ENCODE measurements around the gene THRB. TPM values are rescaled to one million over a fixed set of nuclear protein-coding genes. Genes with fewer than 3 reads are reported as not detected.
A peak's percentile ranks its signal among the peaks of the same experiment; 100 is the strongest.

THRB gene
- total RNA-seq, 6 donors from 2014 or later: 5.5 to 15.2 (median 12.0) TPM

GRCh38 chr3:24288496-24289236 lies 206.0 kb downstream of the THRB start:
- Histone ChIP-seq H3K27ac (peak overlapping the region in 3 of 4 donors; percentile 38 to 58 (median 46)), H3K4me3 (peak overlapping the region in 1 of 4 donors; percentile 6), H3K27me3 (no peaks in the 10 kb centered on the region), H3K4me1 (peaks cover 11 to 30% (median 17%) of the 10 kb centered on the region in 4 donors), H3K36me3 (no peaks in the 10 kb centered on the region), H3K9me3 (no peaks in the 10 kb centered on the region)
- peak; percentile 37 to 68 for ATAC-seq (ENCODE audit: low FRiP score in 2 of 2)
- 35 to 46% methylated on average over 8 of the region's 8 CpGs for WGBS, 2 donors
- TF ChIP-seq POLR2A (IDR thresholded peaks at IDR 0.05) (no peak), POLR2AphosphoS5 (IDR thresholded peaks at IDR 0.05) (no peak), EP300 (IDR thresholded peaks at IDR 0.05) (no peak)
- TF ChIP-seq, protein P1, sequence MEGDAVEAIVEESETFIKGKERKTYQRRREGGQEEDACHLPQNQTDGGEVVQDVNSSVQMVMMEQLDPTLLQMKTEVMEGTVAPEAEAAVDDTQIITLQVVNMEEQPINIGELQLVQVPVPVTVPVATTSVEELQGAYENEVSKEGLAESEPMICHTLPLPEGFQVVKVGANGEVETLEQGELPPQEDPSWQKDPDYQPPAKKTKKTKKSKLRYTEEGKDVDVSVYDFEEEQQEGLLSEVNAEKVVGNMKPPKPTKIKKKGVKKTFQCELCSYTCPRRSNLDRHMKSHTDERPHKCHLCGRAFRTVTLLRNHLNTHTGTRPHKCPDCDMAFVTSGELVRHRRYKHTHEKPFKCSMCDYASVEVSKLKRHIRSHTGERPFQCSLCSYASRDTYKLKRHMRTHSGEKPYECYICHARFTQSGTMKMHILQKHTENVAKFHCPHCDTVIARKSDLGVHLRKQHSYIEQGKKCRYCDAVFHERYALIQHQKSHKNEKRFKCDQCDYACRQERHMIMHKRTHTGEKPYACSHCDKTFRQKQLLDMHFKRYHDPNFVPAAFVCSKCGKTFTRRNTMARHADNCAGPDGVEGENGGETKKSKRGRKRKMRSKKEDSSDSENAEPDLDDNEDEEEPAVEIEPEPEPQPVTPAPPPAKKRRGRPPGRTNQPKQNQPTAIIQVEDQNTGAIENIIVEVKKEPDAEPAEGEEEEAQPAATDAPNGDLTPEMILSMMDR (IDR thresholded peaks at IDR 0.05): no peak
- DNase-seq: peak in 1 of 2 donors; percentile 40

DNA sequence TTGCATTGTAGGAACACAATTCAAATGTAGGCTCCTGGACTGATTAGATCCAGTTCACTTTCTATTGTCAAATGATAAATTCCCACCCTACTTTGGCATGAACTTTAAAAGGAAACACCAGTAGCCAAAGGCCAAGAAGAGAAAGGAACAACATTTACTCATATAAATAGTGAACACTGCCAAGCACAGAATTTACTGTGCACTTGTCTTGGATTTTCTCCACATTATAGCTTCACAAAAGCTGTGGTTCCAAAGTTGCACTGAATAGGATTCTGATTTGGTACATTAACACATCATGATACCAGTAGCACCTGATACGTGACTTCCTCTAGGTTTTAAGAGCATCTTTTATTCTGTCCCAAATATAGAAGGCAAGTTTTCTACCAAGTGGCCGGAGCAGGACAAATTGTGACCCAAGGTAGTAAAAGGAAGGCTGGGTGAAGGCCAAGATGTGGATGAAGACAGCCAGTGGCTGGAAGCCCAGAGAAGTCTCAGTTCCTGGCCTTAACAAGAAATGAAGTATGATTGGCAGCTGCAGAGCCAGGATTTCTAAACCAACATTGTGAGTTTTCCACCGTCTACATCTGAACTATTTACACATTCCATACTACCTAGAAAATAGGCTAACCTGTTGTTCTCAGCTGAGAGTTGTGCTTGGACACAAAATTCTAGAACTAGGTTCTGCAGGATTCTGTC lies 206.7 kb downstream of the THRB start:
- TF ChIP-seq POLR2AphosphoS5 (IDR thresholded peaks at IDR 0.05) (no peak), EP300 (IDR thresholded peaks at IDR 0.05) (no peak), POLR2A (IDR thresholded peaks at IDR 0.05) (no peak)
- TF ChIP-seq, protein P1 (IDR thresholded peaks at IDR 0.05): no peak
- Histone ChIP-seq H3K9me3 (no peaks in the 10 kb centered on the region), H3K4me1 (peaks cover 11 to 30% (median 17%) of the 10 kb centered on the region in 4 donors), H3K27me3 (no peaks in the 10 kb centered on the region), H3K27ac (peak overlapping the region in 1 of 4 donors; percentile 38), H3K36me3 (no peaks in the 10 kb centered on the region), H3K4me3 (no peak overlapping the region)
- peak in 1 of 2 donors; percentile 57 for DNase-seq
- ATAC-seq (ENCODE audit: low FRiP score in 2 of 2): peak in 1 of 2 donors; percentile 56
- 33 to 41% methylated on average over 3 of the region's 3 CpGs for WGBS, 2 donors

- H3K27ac ChIP-seq: no peak overlapping the region
- H3K4me1 ChIP-seq: peaks cover 11 to 30% (median 17%) of the 10 kb centered on the region in 4 donors
- TF ChIP-seq, protein P1 (IDR thresholded peaks at IDR 0.05): no peak
- TF ChIP-seq POLR2AphosphoS5 (IDR thresholded peaks at IDR 0.05) (no peak), EP300 (IDR thresholded peaks at IDR 0.05) (no peak), POLR2A (IDR thresholded peaks at IDR 0.05) (no peak)
- ATAC-seq (ENCODE audit: low FRiP score in 2 of 2): no peak
- 70 to 76% methylated on average over 3 of the region's 3 CpGs for WGBS, 2 donors
- H3K36me3 ChIP-seq: no peaks in the 10 kb centered on the region
- no peaks in the 10 kb centered on the region for H3K9me3 ChIP-seq
- H3K27me3 ChIP-seq: no peaks in the 10 kb centered on the region
- DNase-seq: no peak
- no peak overlapping the region for H3K4me3 ChIP-seq
Observed at GRCh38 chr3:24286405-24286804, 208.2 kb downstream of the THRB start.

DNA sequence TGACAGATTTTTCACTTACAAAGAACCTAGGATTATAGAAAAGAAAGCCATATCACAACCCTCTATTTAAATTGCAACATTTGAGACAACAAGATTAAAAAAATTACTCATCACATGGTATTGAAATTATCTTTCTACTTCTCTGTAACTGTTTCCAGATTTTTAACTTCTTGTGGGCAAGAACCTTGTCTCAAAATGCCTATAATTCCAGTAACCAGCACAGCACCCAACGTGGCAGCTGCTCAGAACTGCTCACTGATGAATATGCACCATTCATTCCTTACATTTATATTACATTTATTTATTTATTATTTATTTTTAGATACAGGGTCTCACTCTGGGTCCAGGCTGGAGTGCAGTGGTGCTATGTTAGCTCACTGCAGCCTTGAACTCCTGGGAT lies 216.1 kb downstream of the THRB start:
- no peaks in the 10 kb centered on the region for H3K27me3 ChIP-seq
- 66 to 97% methylated on average over 1 of the region's 1 CpG for WGBS, 2 donors
- no peak for TF ChIP-seq EP300 (IDR thresholded peaks at IDR 0.05)
- TF ChIP-seq, protein P1 (IDR thresholded peaks at IDR 0.05): no peak
- TF ChIP-seq POLR2A (IDR thresholded peaks at IDR 0.05): no peak
- TF ChIP-seq POLR2AphosphoS5 (IDR thresholded peaks at IDR 0.05): no peak
- no peak overlapping the region for H3K27ac ChIP-seq
- ATAC-seq (ENCODE audit: low FRiP score in 2 of 2): no peak
- H3K9me3 ChIP-seq: no peaks in the 10 kb centered on the region
- H3K4me3 ChIP-seq: no peak overlapping the region
- no peaks in the 10 kb centered on the region for H3K36me3 ChIP-seq
- H3K4me1 ChIP-seq: no peaks in the 10 kb centered on the region
- DNase-seq: no peak

Measured in upper lobe of left lung (tissue), 6 donors.